H1 (cell line): ENCODE data around the gene HDAC6. TPM values are rescaled to one million over a fixed set of nuclear protein-coding genes. Genes with fewer than 3 reads are reported as not detected.

ENCODE experiments used
- CREB1 ChIP-seq: IDR thresholded peaks from 2 replicates; pipeline ENCODE4 v1.6.1; 2012; ENCODE audit warnings: inconsistent platforms
- GABPA ChIP-seq: IDR thresholded peaks from 2 replicates; pipeline ENCODE4 v1.6.1; 2011; ENCODE audit warnings: mild to moderate bottlenecking, low read length, moderate library complexity, borderline replicate concordance; ENCODE audit not compliant: insufficient read depth
- HDAC2 ChIP-seq, 2 experiments: fragments of 300-600 bp in 1 of 2; sonication (generic) in 1 of 2; IDR thresholded peaks; 2 replicates each; pipeline ENCODE4 v1.6.1; 2011 to 2012; ENCODE audit warnings: low read depth in 2 of 2, low read length in 2 of 2, mild to moderate bottlenecking in 2 of 2, moderate library complexity in 2 of 2, borderline replicate concordance in 1 of 2, inconsistent platforms in 1 of 2
- SP4 ChIP-seq: IDR thresholded peaks from 2 replicates; pipeline ENCODE4 v1.6.1; 2012; ENCODE audit warnings: low read length, inconsistent platforms
- ZNF274 ChIP-seq: IDR thresholded peaks from 2 replicates; pipeline ENCODE4 v1.7.0; 2012; ENCODE audit warnings: low read length, borderline replicate concordance; ENCODE audit errors: extremely low read depth
- polyA plus RNA-seq, 7 experiments: library from polyadenylated mRNA; depleted of rRNA in 3 of 7; stranded (reverse) in 5 of 7; unstranded in 2 of 7; fragments of >200 nt in 5 of 7; fragments of 200-250 nt in 2 of 7; gene quantifications; 1 replicate in 5 of 7; 2 replicates in 1 of 7; 4 replicates in 1 of 7; pipeline versions ENCODE4 v1.2.1 to v1.2.3, GENCODE V29; 2011 to 2013; ENCODE audit warnings: missing spikeins in 2 of 7, mixed read lengths in 2 of 7
- total RNA-seq: library from RNA; stranded (reverse); fragmentation: NEBNext Ultra II Directional; extraction: Animal tissue kit (Norgen Biotek cat#: 25700); gene quantifications from 2 replicates; pipeline ENCODE4 v1.2.1, GENCODE V29; 2021
- TF ChIP-seq, protein P1 (sequence below): IDR thresholded peaks from 2 replicates; pipeline ENCODE4 v1.6.1; 2012; ENCODE audit warnings: inconsistent platforms
- TF ChIP-seq, protein P2 (sequence below): IDR thresholded peaks from 2 replicates; pipeline ENCODE4 v1.6.1; 2012; ENCODE audit warnings: low read length, inconsistent platforms

The HDAC6 gene
- total and polyA plus RNA-seq, 2 of the 8 experiments (the other 6 are each of a cell fraction or from before 2014, with no cell fraction given) = 34.0 to 51.8 TPM

DNA sequence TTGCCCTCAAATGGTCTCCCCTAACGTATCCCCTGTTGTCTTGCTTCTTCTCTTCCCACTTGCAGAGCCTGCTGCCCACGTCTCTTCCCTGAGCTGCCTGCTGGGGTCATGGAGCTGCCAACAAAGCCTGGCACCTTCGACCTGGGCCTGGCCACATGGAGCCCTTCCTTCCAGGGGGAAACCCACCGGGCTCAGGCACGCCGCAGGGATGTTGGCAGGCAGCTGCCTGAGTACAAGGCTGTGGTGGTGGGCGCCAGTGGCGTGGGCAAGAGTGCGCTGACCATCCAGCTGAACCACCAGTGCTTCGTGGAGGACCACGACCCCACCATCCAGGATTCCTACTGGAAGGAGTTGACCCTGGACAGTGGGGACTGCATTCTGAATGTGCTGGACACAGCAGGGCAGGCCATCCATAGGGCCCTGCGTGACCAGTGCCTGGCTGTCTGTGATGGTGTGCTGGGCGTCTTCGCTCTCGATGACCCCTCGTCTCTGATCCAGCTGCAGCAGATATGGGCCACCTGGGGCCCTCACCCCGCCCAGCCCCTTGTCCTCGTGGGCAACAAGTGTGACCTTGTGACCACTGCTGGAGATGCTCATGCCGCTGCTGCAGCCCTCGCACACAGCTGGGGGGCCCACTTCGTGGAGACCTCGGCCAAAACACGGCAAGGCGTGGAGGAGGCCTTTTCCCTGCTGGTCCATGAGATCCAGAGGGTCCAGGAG is 27.3 kb downstream of the HDAC6 start (continued):
- TF ChIP-seq CREB1 (no peak), SP4 (no peak), HDAC2 (IDR thresholded peaks at IDR 0.05; ENCODE audit: borderline replicate concordance in 1 of 2, low read depth in 2 of 2, low read length in 2 of 2) (no peak), ZNF274 (no peak), GABPA (no peak)
- TF ChIP-seq, protein P1, sequence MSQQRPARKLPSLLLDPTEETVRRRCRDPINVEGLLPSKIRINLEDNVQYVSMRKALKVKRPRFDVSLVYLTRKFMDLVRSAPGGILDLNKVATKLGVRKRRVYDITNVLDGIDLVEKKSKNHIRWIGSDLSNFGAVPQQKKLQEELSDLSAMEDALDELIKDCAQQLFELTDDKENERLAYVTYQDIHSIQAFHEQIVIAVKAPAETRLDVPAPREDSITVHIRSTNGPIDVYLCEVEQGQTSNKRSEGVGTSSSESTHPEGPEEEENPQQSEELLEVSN = no peak
- TF ChIP-seq, protein P2, sequence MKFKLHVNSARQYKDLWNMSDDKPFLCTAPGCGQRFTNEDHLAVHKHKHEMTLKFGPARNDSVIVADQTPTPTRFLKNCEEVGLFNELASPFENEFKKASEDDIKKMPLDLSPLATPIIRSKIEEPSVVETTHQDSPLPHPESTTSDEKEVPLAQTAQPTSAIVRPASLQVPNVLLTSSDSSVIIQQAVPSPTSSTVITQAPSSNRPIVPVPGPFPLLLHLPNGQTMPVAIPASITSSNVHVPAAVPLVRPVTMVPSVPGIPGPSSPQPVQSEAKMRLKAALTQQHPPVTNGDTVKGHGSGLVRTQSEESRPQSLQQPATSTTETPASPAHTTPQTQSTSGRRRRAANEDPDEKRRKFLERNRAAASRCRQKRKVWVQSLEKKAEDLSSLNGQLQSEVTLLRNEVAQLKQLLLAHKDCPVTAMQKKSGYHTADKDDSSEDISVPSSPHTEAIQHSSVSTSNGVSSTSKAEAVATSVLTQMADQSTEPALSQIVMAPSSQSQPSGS = no peak
